SK-N-SH (cell line): ENCODE data around the gene CPSF6. TPM values are rescaled to one million over a fixed set of nuclear protein-coding genes. Genes with fewer than 3 reads are reported as not detected.

Experiments
- CTCF ChIA-PET: fragments of 300-600, 350-600 bp; formaldehyde crosslinking; extraction: SDS; loops from one replicate; lab custom pipeline; 2021; lab: Yijun Ruan, JAX
- POLR2A ChIA-PET: fragments of 350-600 bp; sonication (Branson Sonifier 250); formaldehyde crosslinking; extraction: SDS; loops from one replicate; lab custom pipeline; 2020; ENCODE audit warnings: antibody characterized with exemption, inconsistent platforms; lab: Yijun Ruan, JAX
- DNase-seq: peaks from one replicate; pipeline ENCODE4 v3.0.0; 2012
- H2AFZ ChIP-seq: fragments of 200-600 bp; sonication (generic); 2 replicates; pipeline ENCODE4 v1.8.1; 2016; ENCODE audit warnings: antibody characterized with exemption, mild to moderate bottlenecking, low read depth
- H3F3A ChIP-seq: fragments of 200-600 bp; sonication (generic); replicated peaks from 2 replicates; pipeline ENCODE3; 2016; ENCODE audit warnings: antibody characterized with exemption, mild to moderate bottlenecking; ENCODE audit not compliant: insufficient read depth
- H3K27ac ChIP-seq, 2 experiments: fragments of 200-500 bp in 1 of 2; fragments of 200-600 bp in 1 of 2; sonication (Bioruptor generic) in 1 of 2; sonication (generic), shearing (Covaris generic) in 1 of 2; 2 replicates each; pipeline versions ENCODE4 v1.5.1 to v1.6.1; 2014 to 2016; ENCODE audit warnings: low read depth in 2 of 2, inconsistent platforms in 1 of 2, low read length in 1 of 2, mild to moderate bottlenecking in 1 of 2, mixed read lengths in 1 of 2
- H3K27me3 ChIP-seq: fragments of 200-600 bp; sonication (generic), shearing (Covaris generic); 2 replicates; pipeline ENCODE4 v1.6.1; 2016; ENCODE audit warnings: mixed run types; ENCODE audit not compliant: insufficient read depth
- H3K36me3 ChIP-seq, 2 experiments: fragments of 200-500 bp in 1 of 2; fragments of 200-600 bp in 1 of 2; sonication (Bioruptor generic) in 1 of 2; sonication (generic) in 1 of 2; replicated peaks in 1 of 2; 2 replicates each; pipeline versions ENCODE3 to v1.5.1; 2014 to 2016; ENCODE audit warnings: low read length in 1 of 2, mild to moderate bottlenecking in 1 of 2; ENCODE audit not compliant: insufficient read depth in 2 of 2, control insufficient read depth in 1 of 2
- H3K4me1 ChIP-seq, 2 experiments: fragments of 200-500 bp in 1 of 2; fragments of 200-600 bp in 1 of 2; sonication (Bioruptor generic) in 1 of 2; sonication (generic), shearing (Covaris generic) in 1 of 2; 2 replicates each; pipeline versions ENCODE4 v1.5.1 to v1.6.1; 2014 to 2016; ENCODE audit warnings: low read depth in 1 of 2, low read length in 1 of 2, mixed run types in 1 of 2; ENCODE audit not compliant: insufficient read depth in 2 of 2, control insufficient read depth in 1 of 2
- H3K4me2 ChIP-seq: fragments of 200-600 bp; sonication (generic), shearing (Covaris generic); 2 replicates; pipeline ENCODE4 v1.6.1; 2017; ENCODE audit warnings: mixed run types
- H3K4me3 ChIP-seq, 2 experiments: fragments of 200-500 bp in 1 of 2; fragments of 200-600 bp in 1 of 2; sonication (Bioruptor generic) in 1 of 2; sonication (generic), shearing (Covaris generic) in 1 of 2; 2 replicates each; pipeline versions ENCODE4 v1.5.1 to v1.8.1; 2014 to 2016; ENCODE audit warnings: low read depth in 2 of 2, inconsistent platforms in 1 of 2, low read length in 1 of 2, mild to moderate bottlenecking in 1 of 2, mixed read lengths in 1 of 2, moderate library complexity in 1 of 2
- H3K79me2 ChIP-seq: fragments of 200-600 bp; sonication (generic); 2 replicates; pipeline ENCODE4 v1.8.1; 2017; ENCODE audit warnings: mild to moderate bottlenecking; ENCODE audit not compliant: insufficient read depth
- H3K9ac ChIP-seq: fragments of 200-600 bp; sonication (generic); 2 replicates; pipeline ENCODE4 v1.6.1; 2017; ENCODE audit warnings: mixed run types
- H3K9me2 ChIP-seq: fragments of 200-600 bp; sonication (generic); 2 replicates; pipeline ENCODE4 v1.6.1; 2017; ENCODE audit warnings: mixed run types
- H3K9me3 ChIP-seq: fragments of 200-600 bp; sonication (generic); 2 replicates; pipeline ENCODE4 v1.6.1; 2017; ENCODE audit warnings: mixed run types, mild to moderate bottlenecking, moderate library complexity
- H4K20me1 ChIP-seq: fragments of 200-600 bp; sonication (generic); 2 replicates; pipeline ENCODE4 v1.6.1; 2017; ENCODE audit warnings: mild to moderate bottlenecking, mixed run types; ENCODE audit not compliant: insufficient read depth
- CHD2 ChIP-seq: fragments of 150-350 bp; IDR thresholded peaks from 2 replicates; pipeline ENCODE4 v1.6.1; 2018; ENCODE audit warnings: low read length; ENCODE audit not compliant: partially characterized antibody
- ELF1 ChIP-seq: IDR thresholded peaks from 2 replicates; pipeline ENCODE4 v1.4.0; 2012
- FOSL2 ChIP-seq: IDR thresholded peaks from 2 replicates; pipeline ENCODE4 v1.4.0; 2012; ENCODE audit warnings: low read depth, mild to moderate bottlenecking, moderate library complexity, borderline replicate concordance
- IRF3 ChIP-seq: fragments of 150-350 bp; IDR thresholded peaks from 2 replicates; pipeline ENCODE4 v1.6.1; 2016; ENCODE audit warnings: mild to moderate bottlenecking, low read depth, low read length
- JUND ChIP-seq: IDR thresholded peaks from 2 replicates; pipeline ENCODE4 v1.4.0; 2012
- MXI1 ChIP-seq: IDR thresholded peaks from 2 replicates; pipeline ENCODE4 v1.6.1; 2012; ENCODE audit warnings: mild to moderate bottlenecking, low read depth, low read length, improper control_type of control experiment
- NRF1 ChIP-seq: IDR thresholded peaks from 2 replicates; pipeline ENCODE4 v1.6.1; 2012; ENCODE audit warnings: low read depth, mild to moderate bottlenecking, low read length
- POLR2AphosphoS5 ChIP-seq: IDR thresholded peaks from 2 replicates; pipeline ENCODE4 v1.6.1; 2012; ENCODE audit warnings: low read depth, low read length
- RAD21 ChIP-seq: IDR thresholded peaks from 2 replicates; pipeline ENCODE4 v1.6.1; 2012; ENCODE audit warnings: mild to moderate bottlenecking, low read length
- SIN3A ChIP-seq: IDR thresholded peaks from 2 replicates; pipeline ENCODE4 v1.6.1; 2012; ENCODE audit warnings: low read depth, mild to moderate bottlenecking, low read length, moderate library complexity, borderline replicate concordance
- TAF1 ChIP-seq: IDR thresholded peaks from 2 replicates; pipeline ENCODE4 v1.6.1; 2012; ENCODE audit warnings: low read depth, mild to moderate bottlenecking, low read length, moderate library complexity, borderline replicate concordance
- USF2 ChIP-seq: fragments of 150-350 bp; IDR thresholded peaks from 2 replicates; pipeline ENCODE4 v1.6.1; 2017; ENCODE audit warnings: antibody characterized with exemption, low read length, low read depth, borderline replicate concordance
- WGBS: methylation state at CpG from one replicate; pipeline ENCODE4 v1.1.6; 2017; ENCODE audit warnings: low lambda C conversion rate; 5-methylcytosine and 5-hydroxymethylcytosine counted together
- polyA plus RNA-seq, 3 experiments: library from polyadenylated mRNA; depleted of rRNA; stranded (reverse); fragments of >200 nt; gene quantifications; 2 replicates each; pipeline ENCODE4 v1.2.3, GENCODE V29; 2012
- TF ChIP-seq, protein P1 (sequence below): IDR thresholded peaks from 2 replicates; pipeline ENCODE4 v1.6.1; 2012; ENCODE audit warnings: mild to moderate bottlenecking, low read depth, low read length, moderate library complexity
- TF ChIP-seq, protein P2 (sequence below): IDR thresholded peaks from 2 replicates; pipeline ENCODE4 v1.4.0; 2012; ENCODE audit warnings: low read depth, borderline replicate concordance
- TF ChIP-seq, protein P3 (sequence below): fragments of 200-600 bp; sonication (generic); IDR thresholded peaks from 2 replicates; pipeline ENCODE4 v1.6.1; 2017; ENCODE audit warnings: antibody characterized with exemption, mild to moderate bottlenecking, moderate library complexity

CPSF6 gene
- polyA plus RNA-seq, 1 of the 3 experiments (the other 2 are of a cell fraction) = 84.1 TPM

- no peak for DNase-seq
- no peaks in the 10 kb centered on the region for H3K36me3 ChIP-seq
- no peak overlapping the region for H2AFZ ChIP-seq
- H3K27ac ChIP-seq = no peak overlapping the region
- no peaks in the 10 kb centered on the region for H3F3A ChIP-seq
- POLR2A ChIA-PET = no interaction called here
- H3K9me2 ChIP-seq = no peaks in the 10 kb centered on the region
- H3K4me2 ChIP-seq = no peak overlapping the region
- no peak overlapping the region for H3K9ac ChIP-seq
- H3K79me2 ChIP-seq = no peaks in the 10 kb centered on the region
- H3K27me3 ChIP-seq = no peaks in the 10 kb centered on the region
- H4K20me1 ChIP-seq = no peaks in the 10 kb centered on the region
- TF ChIP-seq, protein P1, sequence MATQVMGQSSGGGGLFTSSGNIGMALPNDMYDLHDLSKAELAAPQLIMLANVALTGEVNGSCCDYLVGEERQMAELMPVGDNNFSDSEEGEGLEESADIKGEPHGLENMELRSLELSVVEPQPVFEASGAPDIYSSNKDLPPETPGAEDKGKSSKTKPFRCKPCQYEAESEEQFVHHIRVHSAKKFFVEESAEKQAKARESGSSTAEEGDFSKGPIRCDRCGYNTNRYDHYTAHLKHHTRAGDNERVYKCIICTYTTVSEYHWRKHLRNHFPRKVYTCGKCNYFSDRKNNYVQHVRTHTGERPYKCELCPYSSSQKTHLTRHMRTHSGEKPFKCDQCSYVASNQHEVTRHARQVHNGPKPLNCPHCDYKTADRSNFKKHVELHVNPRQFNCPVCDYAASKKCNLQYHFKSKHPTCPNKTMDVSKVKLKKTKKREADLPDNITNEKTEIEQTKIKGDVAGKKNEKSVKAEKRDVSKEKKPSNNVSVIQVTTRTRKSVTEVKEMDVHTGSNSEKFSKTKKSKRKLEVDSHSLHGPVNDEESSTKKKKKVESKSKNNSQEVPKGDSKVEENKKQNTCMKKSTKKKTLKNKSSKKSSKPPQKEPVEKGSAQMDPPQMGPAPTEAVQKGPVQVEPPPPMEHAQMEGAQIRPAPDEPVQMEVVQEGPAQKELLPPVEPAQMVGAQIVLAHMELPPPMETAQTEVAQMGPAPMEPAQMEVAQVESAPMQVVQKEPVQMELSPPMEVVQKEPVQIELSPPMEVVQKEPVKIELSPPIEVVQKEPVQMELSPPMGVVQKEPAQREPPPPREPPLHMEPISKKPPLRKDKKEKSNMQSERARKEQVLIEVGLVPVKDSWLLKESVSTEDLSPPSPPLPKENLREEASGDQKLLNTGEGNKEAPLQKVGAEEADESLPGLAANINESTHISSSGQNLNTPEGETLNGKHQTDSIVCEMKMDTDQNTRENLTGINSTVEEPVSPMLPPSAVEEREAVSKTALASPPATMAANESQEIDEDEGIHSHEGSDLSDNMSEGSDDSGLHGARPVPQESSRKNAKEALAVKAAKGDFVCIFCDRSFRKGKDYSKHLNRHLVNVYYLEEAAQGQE = no peak
- TF ChIP-seq TAF1 = no peak
- no peak for TF ChIP-seq IRF3
- no peak for TF ChIP-seq JUND
- TF ChIP-seq, protein P2, sequence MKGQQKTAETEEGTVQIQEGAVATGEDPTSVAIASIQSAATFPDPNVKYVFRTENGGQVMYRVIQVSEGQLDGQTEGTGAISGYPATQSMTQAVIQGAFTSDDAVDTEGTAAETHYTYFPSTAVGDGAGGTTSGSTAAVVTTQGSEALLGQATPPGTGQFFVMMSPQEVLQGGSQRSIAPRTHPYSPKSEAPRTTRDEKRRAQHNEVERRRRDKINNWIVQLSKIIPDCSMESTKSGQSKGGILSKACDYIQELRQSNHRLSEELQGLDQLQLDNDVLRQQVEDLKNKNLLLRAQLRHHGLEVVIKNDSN = no peak
- no peak for TF ChIP-seq SIN3A
- no peak for TF ChIP-seq CHD2
- TF ChIP-seq MXI1 = no peak
- no peak for TF ChIP-seq FOSL2
- no peak for TF ChIP-seq ELF1
- no peak for TF ChIP-seq USF2
- TF ChIP-seq, all 33 proteins: peak for 0
- no peak overlapping the region for H3K4me3 ChIP-seq
- H3K9me3 ChIP-seq = 0 out of 2 replicates have a peak, but pooled peaks cover 13% of the 10 kb centered on the region
- H3K4me1 ChIP-seq = no peaks in the 10 kb centered on the region
- CTCF ChIA-PET = no interaction called here
- 24% methylated on average over 3 of the region's 3 CpGs for WGBS
These were observed 70.1 kb downstream of the CPSF6 start for GRCh38 chr12:69309461-69309860.

- 59% methylated on average over 3 of the region's 3 CpGs for WGBS
- DNase-seq = no peak
- Histone ChIP-seq H3K9me2 (no peaks in the 10 kb centered on the region), H3K27ac (no peak overlapping the region), H3K27me3 (no peaks in the 10 kb centered on the region), H3K4me3 (no peak overlapping the region), H3K9ac (no peak overlapping the region), H3K9me3 (no peaks in the 10 kb centered on the region), H3F3A (no peaks in the 10 kb centered on the region), H3K36me3 (no peaks in the 10 kb centered on the region), H3K4me1 (no peaks in the 10 kb centered on the region), H2AFZ (no peak overlapping the region), H3K4me2 (no peak overlapping the region), H4K20me1 (no peaks in the 10 kb centered on the region), H3K79me2 (no peaks in the 10 kb centered on the region)
- ChIA-PET CTCF (no interaction called here), POLR2A (no interaction called here)
- TF ChIP-seq, protein P2 = no peak
- TF ChIP-seq, protein P3, sequence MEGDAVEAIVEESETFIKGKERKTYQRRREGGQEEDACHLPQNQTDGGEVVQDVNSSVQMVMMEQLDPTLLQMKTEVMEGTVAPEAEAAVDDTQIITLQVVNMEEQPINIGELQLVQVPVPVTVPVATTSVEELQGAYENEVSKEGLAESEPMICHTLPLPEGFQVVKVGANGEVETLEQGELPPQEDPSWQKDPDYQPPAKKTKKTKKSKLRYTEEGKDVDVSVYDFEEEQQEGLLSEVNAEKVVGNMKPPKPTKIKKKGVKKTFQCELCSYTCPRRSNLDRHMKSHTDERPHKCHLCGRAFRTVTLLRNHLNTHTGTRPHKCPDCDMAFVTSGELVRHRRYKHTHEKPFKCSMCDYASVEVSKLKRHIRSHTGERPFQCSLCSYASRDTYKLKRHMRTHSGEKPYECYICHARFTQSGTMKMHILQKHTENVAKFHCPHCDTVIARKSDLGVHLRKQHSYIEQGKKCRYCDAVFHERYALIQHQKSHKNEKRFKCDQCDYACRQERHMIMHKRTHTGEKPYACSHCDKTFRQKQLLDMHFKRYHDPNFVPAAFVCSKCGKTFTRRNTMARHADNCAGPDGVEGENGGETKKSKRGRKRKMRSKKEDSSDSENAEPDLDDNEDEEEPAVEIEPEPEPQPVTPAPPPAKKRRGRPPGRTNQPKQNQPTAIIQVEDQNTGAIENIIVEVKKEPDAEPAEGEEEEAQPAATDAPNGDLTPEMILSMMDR = no peak
- no peak for TF ChIP-seq RAD21
- TF ChIP-seq NRF1 = no peak
- TF ChIP-seq JUND = no peak
- no peak for TF ChIP-seq POLR2AphosphoS5
These were observed 73.8 kb downstream of the CPSF6 start for GRCh38 chr12:69313209-69313608.
